K562 (cell line): Measurements from ENCODE around the gene F2RL1. TPM values are rescaled to one million over a fixed set of nuclear protein-coding genes. Genes with fewer than 3 reads are reported as not detected.

Experiments
- ATAC-seq: fragments of 200-7000 bp; cut with Tn5 transposase; 3 replicates; pipeline ENCODE4 v1.9.1; 2020; ENCODE audit warnings: moderate library complexity
- BruUV-seq: library from RNA; stranded (reverse); fragments of 400-500 nt; replicated peaks from 2 replicates; lab custom pipeline; 2021; lab: Mats Ljungman, UMichigan
- CTCF ChIA-PET: fragments of 300-600 bp; formaldehyde crosslinking; extraction: SDS; loops from one replicate; lab custom pipeline; 2021; ENCODE audit warnings: low intra/inter-chr PET ratio; lab: Yijun Ruan, JAX
- POLR2A ChIA-PET: fragments of 300-600, 350-650 bp; sonication (Branson Sonifier 250); formaldehyde crosslinking; extraction: SDS; loops from one replicate; lab custom pipeline; 2021; ENCODE audit warnings: antibody characterized with exemption, inconsistent platforms; lab: Yijun Ruan, JAX
- DNase-seq, 4 experiments: peaks; one replicate each; pipeline versions ENCODE4 v3.0.0 to v3.0.0-alpha.2; 2011 to 2018; ENCODE audit warnings: low spot score in 3 of 4, mixed read lengths in 3 of 4; ENCODE audit errors: extremely low read depth in 1 of 4
- FAIRE-seq: peaks from 2 replicates; lab custom pipeline; 2011; peaks lifted over from hg19 to GRCh38; lab: Jason Lieb, UNC
- H2AFZ ChIP-seq: 2 replicates; pipeline ENCODE4 v1.6.0; 2011; ENCODE audit warnings: low read depth, low read length, control low read depth, inconsistent platforms
- H3K27ac ChIP-seq: fragments of 200-600 bp; 3 replicates; pipeline ENCODE4 v1.8.0; 2011; ENCODE audit warnings: low read depth, mild to moderate bottlenecking, control low read depth, inconsistent platforms, low read length, moderate library complexity, mixed read lengths; ENCODE audit errors: extremely low read depth
- H3K27me3 ChIP-seq, 2 experiments: fragments of 300-600 bp in 1 of 2; 2 replicates in 1 of 2; 3 replicates in 1 of 2; pipeline versions ENCODE4 v1.6.0 to v1.8.0; 2011; ENCODE audit warnings: inconsistent platforms in 2 of 2, low read length in 2 of 2, mild to moderate bottlenecking in 1 of 2, mixed read lengths in 1 of 2, moderate library complexity in 1 of 2; ENCODE audit not compliant: control insufficient read depth in 2 of 2, insufficient read depth in 2 of 2
- H3K36me3 ChIP-seq: fragments of 300-600 bp; 3 replicates; pipeline ENCODE4 v1.8.0; 2011; ENCODE audit warnings: mild to moderate bottlenecking, low read length, inconsistent platforms; ENCODE audit not compliant: control insufficient read depth, insufficient read depth
- H3K4me1 ChIP-seq, 2 experiments: fragments of 200-600 bp in 1 of 2; replicated peaks in 1 of 2; 2 replicates in 1 of 2; 3 replicates in 1 of 2; pipeline versions ENCODE4 v1.5.1 to v1.8.0; 2011; ENCODE audit warnings: inconsistent platforms in 2 of 2, low read length in 2 of 2, mild to moderate bottlenecking in 1 of 2, mixed read lengths in 1 of 2, moderate library complexity in 1 of 2; ENCODE audit not compliant: control insufficient read depth in 2 of 2, insufficient read depth in 2 of 2
- H3K4me2 ChIP-seq: 2 replicates; pipeline ENCODE4 v1.6.1; 2011; ENCODE audit warnings: low read length, control low read depth, inconsistent platforms, mixed read lengths; ENCODE audit not compliant: insufficient read depth
- H3K4me3 ChIP-seq: fragments of 200-600 bp; sonication (generic), shearing (Covaris generic); 2 replicates; pipeline ENCODE4 v1.5.1; 2016; ENCODE audit warnings: control low read depth, inconsistent platforms
- H3K79me2 ChIP-seq: fragments of 200-600 bp; 3 replicates; pipeline ENCODE4 v1.8.0; 2011; ENCODE audit warnings: low read length, inconsistent platforms; ENCODE audit not compliant: control insufficient read depth, insufficient read depth
- H3K9ac ChIP-seq, 2 experiments: 2 replicates each; pipeline versions ENCODE4 v1.6.0 to v1.6.1; 2011; ENCODE audit warnings: low read depth in 2 of 2, low read length in 2 of 2, control low read depth in 1 of 2, inconsistent platforms in 1 of 2, mild to moderate bottlenecking in 1 of 2, mixed read lengths in 1 of 2; ENCODE audit not compliant: insufficient read depth in 1 of 2
- H3K9me1 ChIP-seq: one replicate; pipeline ENCODE4 v1.6.0; 2011; ENCODE audit warnings: inconsistent platforms, mild to moderate bottlenecking, low read length, moderate library complexity; ENCODE audit not compliant: control insufficient read depth, insufficient read depth
- H3K9me3 ChIP-seq: replicated peaks from 2 replicates; pipeline ENCODE4 v1.5.1; 2011; ENCODE audit warnings: low read depth, low read length, inconsistent platforms; ENCODE audit not compliant: control insufficient read depth, insufficient read depth
- H4K20me1 ChIP-seq: replicated peaks from 2 replicates; pipeline ENCODE4 v1.6.1; 2011; ENCODE audit warnings: low read length, inconsistent platforms, mixed read lengths; ENCODE audit not compliant: control insufficient read depth, insufficient read depth
- CSDE1 ChIP-seq, 2 experiments: fragments of 450-650 bp; IDR thresholded peaks; 2 replicates each; pipeline ENCODE4 v1.6.1; 2016; ENCODE audit warnings: mild to moderate bottlenecking in 1 of 2
- EWSR1 ChIP-seq: fragments of 450-650 bp; IDR thresholded peaks from 2 replicates; pipeline ENCODE4 v1.6.1; 2018; ENCODE audit warnings: borderline replicate concordance, mild to moderate bottlenecking, low read depth, moderate library complexity; ENCODE audit not compliant: partially characterized antibody
- FOXJ3 ChIP-seq: sonication (generic); formaldehyde crosslinking; IDR thresholded peaks from 2 replicates; pipeline ENCODE4 v1.4.0; 2020; ENCODE audit warnings: mild to moderate bottlenecking, missing genetic modification reagents
- FOXP1 ChIP-seq: sonication (generic); formaldehyde crosslinking; IDR thresholded peaks from 2 replicates; pipeline ENCODE4 v1.8.0; 2022; ENCODE audit warnings: mild to moderate bottlenecking, missing genetic modification reagents
- HCFC1 ChIP-seq: IDR thresholded peaks from 2 replicates; pipeline ENCODE4 v1.6.1; 2012; ENCODE audit warnings: low read depth, low read length, improper control_type of control experiment
- MTA1 ChIP-seq: fragments of 450-650 bp; IDR thresholded peaks from 2 replicates; pipeline ENCODE4 v1.6.1; 2017; ENCODE audit warnings: borderline replicate concordance
- NELFE ChIP-seq: IDR thresholded peaks from 2 replicates; pipeline ENCODE4 v1.6.1; 2011; ENCODE audit warnings: mild to moderate bottlenecking; ENCODE audit not compliant: insufficient read depth, insufficient read length
- NR1H2 ChIP-seq: sonication (generic); formaldehyde crosslinking; IDR thresholded peaks from 2 replicates; pipeline ENCODE4 v1.4.0; 2020; ENCODE audit warnings: mild to moderate bottlenecking, missing genetic modification reagents
- PHB ChIP-seq: fragments of 250-450 bp; sonication (Bioruptor Pico); IDR thresholded peaks from 2 replicates; pipeline ENCODE4 v1.5.0; 2021
- SLC30A9 ChIP-seq: fragments of 250-450 bp; sonication (Bioruptor Pico); IDR thresholded peaks from 2 replicates; pipeline ENCODE4 v1.8.0; 2022; ENCODE audit warnings: mild to moderate bottlenecking, moderate library complexity
- STAT5B ChIP-seq: fragments of 250-450 bp; sonication (Bioruptor Pico); IDR thresholded peaks from 2 replicates; pipeline ENCODE4 v1.8.0; 2021; ENCODE audit warnings: mild to moderate bottlenecking, inconsistent platforms
- TGIF2 ChIP-seq: sonication (generic); formaldehyde crosslinking; IDR thresholded peaks from 2 replicates; pipeline ENCODE4 v1.8.1; 2022; ENCODE audit warnings: mild to moderate bottlenecking, missing genetic modification reagents, moderate library complexity
- TOE1 ChIP-seq, 2 experiments: fragments of 450-650 bp in 1 of 2; sonication (generic) in 1 of 2; formaldehyde crosslinking in 1 of 2; IDR thresholded peaks; 2 replicates each; pipeline versions ENCODE4 v1.7.1 to v1.8.0; 2016 to 2022; ENCODE audit warnings: borderline replicate concordance in 2 of 2, mild to moderate bottlenecking in 2 of 2, antibody characterized with exemption in 1 of 2, inconsistent platforms in 1 of 2, low read depth in 1 of 2, missing genetic modification reagents in 1 of 2, moderate library complexity in 1 of 2
- U2AF1 ChIP-seq: fragments of 200-400 bp; formaldehyde crosslinking; optimal IDR thresholded peaks from 2 replicates; pipeline ENCODE3; 2017; ENCODE audit warnings: mild to moderate bottlenecking, low read depth, low read length, moderate library complexity
- ZNF23 ChIP-seq: fragments of 250-450 bp; sonication (Bioruptor Pico); IDR thresholded peaks from 2 replicates; pipeline ENCODE4 v1.4.0; 2020; ENCODE audit warnings: mild to moderate bottlenecking
- WGBS: fragments of 100-300 bp; shearing (Covaris generic); methylation state at CpG from one replicate; pipeline ENCODE4 v1.1.6; 2016; ENCODE audit warnings: low coverage, mixed read lengths; ENCODE audit not compliant: insufficient coverage; ENCODE audit errors: missing lambda C conversion rate; 5-methylcytosine and 5-hydroxymethylcytosine counted together
- in situ Hi-C: fragments of 300-500 bp; cut with MboI; formaldehyde crosslinking; loops from 4 replicates; pipeline ENCODE4 v1.15.0; 2018; ENCODE audit warnings: inconsistent platforms, mixed read lengths
- intact Hi-C: fragments of 100-400 bp; cut with micrococcal nuclease; formaldehyde crosslinking; loops from 2 replicates; pipeline ENCODE4 v1.14.2; 2022
- polyA plus RNA-seq, 8 experiments: library from polyadenylated mRNA; depleted of rRNA in 4 of 8; stranded (reverse) in 5 of 8; unstranded in 3 of 8; fragments of >200 nt; fragmentation: Nextera tagmentation in 2 of 8; fragmentation: Illumina TruSeq in 1 of 8; extraction: Ambion mirVana in 2 of 8; extraction: Trizol in 1 of 8; gene quantifications; 2 replicates each; pipeline versions ENCODE4 v1.2.1 to v1.2.3, GENCODE V29; 2011 to 2014; ENCODE audit warnings: inconsistent platforms in 1 of 8, missing spikeins in 1 of 8
- total RNA-seq, 7 experiments: library from RNA; depleted of rRNA in 6 of 7; stranded (reverse); fragments of >200 nt in 6 of 7; fragmentation: Illumina TruSeq in 2 of 7; extraction: Trizol in 2 of 7; gene quantifications; 2 replicates each; pipeline versions ENCODE4 v1.2.1 to v1.2.3, GENCODE V29; 2011 to 2021; ENCODE audit warnings: low replicate concordance in 1 of 7
- TF ChIP-seq, protein P1 (sequence below): fragments of 250-450 bp; sonication (Bioruptor Pico); IDR thresholded peaks from 2 replicates; pipeline ENCODE4 v1.6.1; 2021; ENCODE audit warnings: mild to moderate bottlenecking
- TF ChIP-seq, protein P2 (sequence below): fragments of 450-650 bp; formaldehyde crosslinking; IDR thresholded peaks from 2 replicates; pipeline ENCODE4 v1.4.0; 2020; ENCODE audit warnings: mild to moderate bottlenecking, mixed read lengths
- TF ChIP-seq, protein P3 (sequence below), 2 experiments: IDR thresholded peaks; 2 replicates each; pipeline ENCODE4 v1.6.1; 2011; ENCODE audit warnings: borderline replicate concordance in 1 of 2, control low read depth in 1 of 2, low read depth in 1 of 2, low read length in 1 of 2, mild to moderate bottlenecking in 1 of 2, mixed read lengths in 1 of 2, moderate library complexity in 1 of 2; ENCODE audit not compliant: insufficient read depth in 1 of 2, insufficient read length in 1 of 2, poor library complexity in 1 of 2, severe bottlenecking in 1 of 2; ENCODE audit errors: extremely low read depth in 1 of 2

The F2RL1 gene
- total and polyA plus RNA-seq, 9 of the 15 experiments (the other 6 are each of a cell fraction or from before 2014, with no cell fraction given), result 0.03 to 0.50 (median 0.27) TPM; not detected in 6

DNA sequence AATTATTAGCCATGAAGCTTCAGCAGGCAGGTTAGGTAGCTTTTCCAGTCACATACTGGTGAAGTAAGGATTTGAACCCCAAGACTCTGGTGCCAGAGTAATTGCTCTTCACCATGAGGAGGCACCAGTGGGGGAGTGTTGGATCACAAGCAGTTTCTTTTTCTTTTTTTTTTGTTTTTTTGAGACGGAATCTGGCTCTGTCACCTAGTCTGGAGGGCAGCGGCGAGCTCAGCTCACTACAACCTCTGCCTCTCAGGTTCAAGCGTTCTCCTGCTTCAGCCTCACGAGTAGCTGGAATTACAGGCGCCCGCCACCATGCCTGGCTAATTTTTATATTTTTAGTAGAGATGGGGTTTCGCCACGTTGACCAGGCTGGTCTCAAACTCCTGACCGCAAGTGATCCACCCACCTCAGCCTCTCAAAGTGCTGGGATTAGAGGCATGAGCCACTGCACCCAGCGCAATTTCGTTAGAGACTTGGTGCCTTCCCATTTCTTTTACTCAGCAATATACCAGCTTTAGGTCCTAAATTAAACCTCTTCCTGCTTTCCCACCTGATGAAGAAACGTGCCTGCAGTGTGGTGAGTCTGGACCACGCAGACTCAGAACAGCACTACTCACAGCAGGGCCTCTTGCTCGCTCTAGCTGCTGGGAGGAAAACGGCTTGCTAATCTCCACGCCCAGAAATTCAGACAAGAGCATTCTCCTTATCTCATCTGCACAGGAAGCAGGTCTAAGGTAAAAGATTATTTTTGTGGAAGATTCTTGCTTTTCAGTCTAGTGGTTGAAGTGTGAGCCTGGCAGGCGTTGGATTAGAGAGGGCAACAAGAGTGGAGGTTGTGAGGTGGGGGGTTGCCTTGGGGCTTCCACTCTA is 30.8 kb downstream of the F2RL1 start, which contains the start of gene S100Z:
S100Z (plus strand) TSS at position 596 of the 873 bp plus-strand sequence. CDS start 25,346 bp downstream, outside the sequence.
- Histone ChIP-seq H3K4me2 (peak within 1 kb of the TSS; percentile 69), H3K4me1 (peaks cover 18 to 25% of the 10 kb centered on the region in 2 experiments), H3K9me3 (no peaks in the 10 kb centered on the region; the same call in 1 of the 2 replicates), H3K9ac (peak within 1 kb of the TSS; percentile 47 to 56; a peak in 3 of 4 replicates), H4K20me1 (no peaks in the 10 kb centered on the region), H3K9me1 (no peaks in the 10 kb centered on the region), H3K27ac (peak within 1 kb of the TSS; percentile 69), H3K4me3 (no peak within 1 kb of the TSS), H3K79me2 (no peaks in the 10 kb centered on the region), H2AFZ (peak within 1 kb of the TSS; percentile 91), H3K36me3 (no peaks in the 10 kb centered on the region), H3K27me3 (no peaks in the 10 kb centered on the region)
- DNase-seq (peak; percentile 79 to 97 (median 86)), FAIRE-seq (peak; percentile 99), ATAC-seq (peak; percentile 98)
- intact Hi-C loops (no loop called here), in situ Hi-C loops (no loop called here)
- 11% methylated on average over 18 of the region's 18 CpGs for WGBS
- TSS peak; percentile 92 for BruUV-seq
- ChIA-PET POLR2A (interaction anchor here (0.6 to 0.9 kb wide), 2 partner anchors 9 to 48 kb away, joined by 4 to 6 read pairs; no protein-coding TSS in a partner anchor), CTCF (no interaction called here)
- no peak for TF ChIP-seq ZNF23 (CRISPR knock-in tag)
- TF ChIP-seq EWSR1, result no peak
- no peak for TF ChIP-seq SLC30A9
- peak; percentile 67; the same call in 1 of the 2 replicates for TF ChIP-seq MTA1
- no peak for TF ChIP-seq FOXJ3 (CRISPR knock-in tag)
- no peak for TF ChIP-seq FOXP1 (CRISPR knock-in tag)
- TF ChIP-seq STAT5B, result no peak
- TF ChIP-seq, protein P1, sequence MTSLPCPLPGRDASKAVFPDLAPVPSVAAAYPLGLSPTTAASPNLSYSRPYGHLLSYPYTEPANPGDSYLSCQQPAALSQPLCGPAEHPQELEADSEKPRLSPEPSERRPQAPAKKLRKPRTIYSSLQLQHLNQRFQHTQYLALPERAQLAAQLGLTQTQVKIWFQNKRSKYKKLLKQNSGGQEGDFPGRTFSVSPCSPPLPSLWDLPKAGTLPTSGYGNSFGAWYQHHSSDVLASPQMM (CRISPR knock-in tag), result no peak
- no peak for TF ChIP-seq TGIF2 (CRISPR knock-in tag)
- TF ChIP-seq CSDE1 (IDR thresholded peaks at IDR 0.05), result no peak
- TF ChIP-seq, protein P2, sequence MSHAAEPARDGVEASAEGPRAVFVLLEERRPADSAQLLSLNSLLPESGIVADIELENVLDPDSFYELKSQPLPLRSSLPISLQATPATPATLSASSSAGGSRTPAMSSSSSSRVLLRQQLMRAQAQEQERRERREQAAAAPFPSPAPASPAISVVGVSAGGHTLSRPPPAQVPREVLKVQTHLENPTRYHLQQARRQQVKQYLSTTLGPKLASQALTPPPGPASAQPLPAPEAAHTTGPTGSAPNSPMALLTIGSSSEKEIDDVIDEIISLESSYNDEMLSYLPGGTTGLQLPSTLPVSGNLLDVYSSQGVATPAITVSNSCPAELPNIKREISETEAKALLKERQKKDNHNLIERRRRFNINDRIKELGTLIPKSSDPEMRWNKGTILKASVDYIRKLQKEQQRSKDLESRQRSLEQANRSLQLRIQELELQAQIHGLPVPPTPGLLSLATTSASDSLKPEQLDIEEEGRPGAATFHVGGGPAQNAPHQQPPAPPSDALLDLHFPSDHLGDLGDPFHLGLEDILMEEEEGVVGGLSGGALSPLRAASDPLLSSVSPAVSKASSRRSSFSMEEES (CRISPR knock-in tag), result no peak
- no peak for TF ChIP-seq HCFC1
- TF ChIP-seq, protein P3, sequence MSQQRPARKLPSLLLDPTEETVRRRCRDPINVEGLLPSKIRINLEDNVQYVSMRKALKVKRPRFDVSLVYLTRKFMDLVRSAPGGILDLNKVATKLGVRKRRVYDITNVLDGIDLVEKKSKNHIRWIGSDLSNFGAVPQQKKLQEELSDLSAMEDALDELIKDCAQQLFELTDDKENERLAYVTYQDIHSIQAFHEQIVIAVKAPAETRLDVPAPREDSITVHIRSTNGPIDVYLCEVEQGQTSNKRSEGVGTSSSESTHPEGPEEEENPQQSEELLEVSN (IDR thresholded peaks at IDR 0.05; ENCODE audit: borderline replicate concordance in 1 of 2, extremely low read depth in 1 of 2, insufficient read depth in 1 of 2, insufficient read length in 1 of 2, low read depth in 1 of 2, low read length in 1 of 2, poor library complexity in 1 of 2, severe bottlenecking in 1 of 2), result peak; percentile 73 to 90
- TF ChIP-seq NR1H2 (CRISPR knock-in tag), result no peak
- no peak for TF ChIP-seq U2AF1
- TF ChIP-seq NELFE, result no peak
- peak; percentile 60; the same call in 1 of the 2 replicates for TF ChIP-seq TOE1 (IDR thresholded peaks at IDR 0.05; ENCODE audit: borderline replicate concordance)
- TF ChIP-seq TOE1 (CRISPR knock-in tag; IDR thresholded peaks at IDR 0.05; ENCODE audit: borderline replicate concordance, low read depth), result no peak
- TF ChIP-seq PHB (CRISPR knock-in tag), result no peak
